ENCODE data around the gene CATSPERB.

The CATSPERB gene

GRCh38 chr14:91732859-91733477, 1.1 kb upstream of the CATSPERB start:
- no peaks in the 10 kb centered on the region for H3K36me3 ChIP-seq (ENCODE audit: control insufficient read depth in 4 of 4, insufficient read depth in 4 of 4, low read length in 3 of 4)
- no peaks in the 10 kb centered on the region for H3K4me1 ChIP-seq (ENCODE audit: control extremely low read depth in 1 of 4, control insufficient read depth in 4 of 4, insufficient read depth in 4 of 4, low read length in 3 of 4)
- CTCF ChIA-PET, result no interaction called here
- H3K27me3 ChIP-seq (replicated peaks in 2 of 5; ENCODE audit: control insufficient read depth in 4 of 5, insufficient read depth in 5 of 5, low read length in 4 of 5), result no peaks in the 10 kb centered on the region
- peaks cover 0 to 2% (median 0%) of the 10 kb centered on the region in 5 experiments for H3K9me3 ChIP-seq (ENCODE audit: control extremely low read depth in 1 of 5, control insufficient read depth in 4 of 5, insufficient read depth in 2 of 5, low read depth in 1 of 5, low read length in 4 of 5)
- no peak overlapping the region for H3K27ac ChIP-seq (ENCODE audit: insufficient read depth in 1 of 2, low read depth in 1 of 2, low read length in 2 of 2, poor library complexity in 1 of 2, severe bottlenecking in 2 of 2)
- POLR2A ChIA-PET, result no interaction called here
- no peak overlapping the region for H3K4me3 ChIP-seq (ENCODE audit: control insufficient read depth in 1 of 7, extremely low read depth in 1 of 7, insufficient read depth in 4 of 7, low read depth in 2 of 7, low read length in 6 of 7)
- no CpG with 5 or more reads among the region's 2 CpGs for WGBS (ENCODE audit: insufficient coverage)
- DNase-seq, result no peak

GRCh38 chr14:91732439-91732838, 553 bp upstream of the CATSPERB start:
- no peak overlapping the region for H3K4me3 ChIP-seq (ENCODE audit: control insufficient read depth in 1 of 7, extremely low read depth in 1 of 7, insufficient read depth in 4 of 7, low read depth in 2 of 7, low read length in 6 of 7)
- POLR2A ChIA-PET, result no interaction called here
- CTCF ChIA-PET, result no interaction called here
- WGBS (ENCODE audit: insufficient coverage), result 100% methylated on average over 4 of the region's 5 CpGs
- H3K4me1 ChIP-seq (ENCODE audit: control extremely low read depth in 1 of 4, control insufficient read depth in 4 of 4, insufficient read depth in 4 of 4, low read length in 3 of 4), result no peaks in the 10 kb centered on the region
- no peaks in the 10 kb centered on the region for H3K36me3 ChIP-seq (ENCODE audit: control insufficient read depth in 4 of 4, insufficient read depth in 4 of 4, low read length in 3 of 4)
- H3K9me3 ChIP-seq (ENCODE audit: control extremely low read depth in 1 of 5, control insufficient read depth in 4 of 5, insufficient read depth in 2 of 5, low read depth in 1 of 5, low read length in 4 of 5), result peaks cover 0 to 2% (median 0%) of the 10 kb centered on the region in 5 experiments
- H3K27me3 ChIP-seq (replicated peaks in 2 of 5; ENCODE audit: control insufficient read depth in 4 of 5, insufficient read depth in 5 of 5, low read length in 4 of 5), result no peaks in the 10 kb centered on the region
- no peak overlapping the region for H3K27ac ChIP-seq (ENCODE audit: insufficient read depth in 1 of 2, low read depth in 1 of 2, low read length in 2 of 2, poor library complexity in 1 of 2, severe bottlenecking in 2 of 2)
- DNase-seq, result no peak

- Histone ChIP-seq H3K4me3 (ENCODE audit: control insufficient read depth in 1 of 7, extremely low read depth in 1 of 7, insufficient read depth in 4 of 7, low read depth in 2 of 7, low read length in 6 of 7) (no peak overlapping the region), H3K4me1 (ENCODE audit: control extremely low read depth in 1 of 4, control insufficient read depth in 4 of 4, insufficient read depth in 4 of 4, low read length in 3 of 4) (no peaks in the 10 kb centered on the region), H3K27me3 (replicated peaks in 2 of 5; ENCODE audit: control insufficient read depth in 4 of 5, insufficient read depth in 5 of 5, low read length in 4 of 5) (no peaks in the 10 kb centered on the region), H3K9me3 (ENCODE audit: control extremely low read depth in 1 of 5, control insufficient read depth in 4 of 5, insufficient read depth in 2 of 5, low read depth in 1 of 5, low read length in 4 of 5) (peaks cover 0 to 2% (median 0%) of the 10 kb centered on the region in 5 experiments), H3K27ac (ENCODE audit: insufficient read depth in 1 of 2, low read depth in 1 of 2, low read length in 2 of 2, poor library complexity in 1 of 2, severe bottlenecking in 2 of 2) (no peak overlapping the region), H3K36me3 (ENCODE audit: control insufficient read depth in 4 of 4, insufficient read depth in 4 of 4, low read length in 3 of 4) (no peaks in the 10 kb centered on the region)
- ChIA-PET POLR2A (no interaction called here), CTCF (no interaction called here)
- WGBS (ENCODE audit: insufficient coverage), result 100% methylated on average over 1 of the region's 2 CpGs
- DNase-seq, result no peak
These were observed 868 bp downstream of the CATSPERB start for GRCh38 chr14:91731018-91731417.

GRCh38 chr14:91729756-91730155, 2.1 kb downstream of the CATSPERB start:
- Histone ChIP-seq H3K4me3 (ENCODE audit: control insufficient read depth in 1 of 7, extremely low read depth in 1 of 7, insufficient read depth in 4 of 7, low read depth in 2 of 7, low read length in 6 of 7) (no peak overlapping the region), H3K9me3 (ENCODE audit: control extremely low read depth in 1 of 5, control insufficient read depth in 4 of 5, insufficient read depth in 2 of 5, low read depth in 1 of 5, low read length in 4 of 5) (peaks cover 0 to 2% (median 0%) of the 10 kb centered on the region in 5 experiments), H3K36me3 (ENCODE audit: control insufficient read depth in 4 of 4, insufficient read depth in 4 of 4, low read length in 3 of 4) (no peaks in the 10 kb centered on the region), H3K27ac (ENCODE audit: insufficient read depth in 1 of 2, low read depth in 1 of 2, low read length in 2 of 2, poor library complexity in 1 of 2, severe bottlenecking in 2 of 2) (no peak overlapping the region), H3K4me1 (ENCODE audit: control extremely low read depth in 1 of 4, control insufficient read depth in 4 of 4, insufficient read depth in 4 of 4, low read length in 3 of 4) (no peaks in the 10 kb centered on the region), H3K27me3 (replicated peaks in 2 of 5; ENCODE audit: control insufficient read depth in 4 of 5, insufficient read depth in 5 of 5, low read length in 4 of 5) (no peaks in the 10 kb centered on the region)
- ChIA-PET POLR2A (no interaction called here), CTCF (no interaction called here)
- no peak for DNase-seq
- WGBS (ENCODE audit: insufficient coverage), result 89% methylated on average over 2 of the region's 3 CpGs

- Histone ChIP-seq H3K4me3 (ENCODE audit: control insufficient read depth in 1 of 7, extremely low read depth in 1 of 7, insufficient read depth in 4 of 7, low read depth in 2 of 7, low read length in 6 of 7) (no peak overlapping the region), H3K4me1 (ENCODE audit: control extremely low read depth in 1 of 4, control insufficient read depth in 4 of 4, insufficient read depth in 4 of 4, low read length in 3 of 4) (no peaks in the 10 kb centered on the region), H3K27me3 (replicated peaks in 2 of 5; ENCODE audit: control insufficient read depth in 4 of 5, insufficient read depth in 5 of 5, low read length in 4 of 5) (no peaks in the 10 kb centered on the region), H3K36me3 (ENCODE audit: control insufficient read depth in 4 of 4, insufficient read depth in 4 of 4, low read length in 3 of 4) (no peaks in the 10 kb centered on the region), H3K27ac (ENCODE audit: insufficient read depth in 1 of 2, low read depth in 1 of 2, low read length in 2 of 2, poor library complexity in 1 of 2, severe bottlenecking in 2 of 2) (no peak overlapping the region), H3K9me3 (ENCODE audit: control extremely low read depth in 1 of 5, control insufficient read depth in 4 of 5, insufficient read depth in 2 of 5, low read depth in 1 of 5, low read length in 4 of 5) (peaks cover 0 to 2% (median 0%) of the 10 kb centered on the region in 5 experiments)
- ChIA-PET CTCF (no interaction called here), POLR2A (no interaction called here)
- no peak for DNase-seq
- 90% methylated on average over 3 of the region's 4 CpGs for WGBS (ENCODE audit: insufficient coverage)
These were observed 3.2 kb downstream of the CATSPERB start for GRCh38 chr14:91728616-91729183.

GRCh38 chr14:91727121-91727520, 4.8 kb downstream of the CATSPERB start:
- H3K9me3 ChIP-seq (ENCODE audit: control extremely low read depth in 1 of 5, control insufficient read depth in 4 of 5, insufficient read depth in 2 of 5, low read depth in 1 of 5, low read length in 4 of 5), result peaks cover 0 to 2% (median 0%) of the 10 kb centered on the region in 5 experiments
- no peak for DNase-seq
- H3K4me1 ChIP-seq (ENCODE audit: control extremely low read depth in 1 of 4, control insufficient read depth in 4 of 4, insufficient read depth in 4 of 4, low read length in 3 of 4), result no peaks in the 10 kb centered on the region
- ChIA-PET POLR2A (interaction anchor here (0.9 kb wide), 1 partner anchor 12 kb away, joined by 3 read pairs; no protein-coding TSS in a partner anchor), CTCF (no interaction called here)
- no CpG with 5 or more reads among the region's 2 CpGs for WGBS (ENCODE audit: insufficient coverage)
- no peak overlapping the region for H3K4me3 ChIP-seq (ENCODE audit: control insufficient read depth in 1 of 7, extremely low read depth in 1 of 7, insufficient read depth in 4 of 7, low read depth in 2 of 7, low read length in 6 of 7)
- no peaks in the 10 kb centered on the region for H3K36me3 ChIP-seq (ENCODE audit: control insufficient read depth in 4 of 4, insufficient read depth in 4 of 4, low read length in 3 of 4)
- H3K27ac ChIP-seq (ENCODE audit: insufficient read depth in 1 of 2, low read depth in 1 of 2, low read length in 2 of 2, poor library complexity in 1 of 2, severe bottlenecking in 2 of 2), result no peak overlapping the region
- no peaks in the 10 kb centered on the region for H3K27me3 ChIP-seq (replicated peaks in 2 of 5; ENCODE audit: control insufficient read depth in 4 of 5, insufficient read depth in 5 of 5, low read length in 4 of 5)

GRCh38 chr14:91723501-91723900, 8.4 kb downstream of the CATSPERB start:
- Histone ChIP-seq H3K36me3 (ENCODE audit: control insufficient read depth in 4 of 4, insufficient read depth in 4 of 4, low read length in 3 of 4) (no peaks in the 10 kb centered on the region), H3K27ac (ENCODE audit: insufficient read depth in 1 of 2, low read depth in 1 of 2, low read length in 2 of 2, poor library complexity in 1 of 2, severe bottlenecking in 2 of 2) (no peak overlapping the region), H3K4me3 (ENCODE audit: control insufficient read depth in 1 of 7, extremely low read depth in 1 of 7, insufficient read depth in 4 of 7, low read depth in 2 of 7, low read length in 6 of 7) (no peak overlapping the region), H3K27me3 (replicated peaks in 2 of 5; ENCODE audit: control insufficient read depth in 4 of 5, insufficient read depth in 5 of 5, low read length in 4 of 5) (no peaks in the 10 kb centered on the region), H3K9me3 (ENCODE audit: control extremely low read depth in 1 of 5, control insufficient read depth in 4 of 5, insufficient read depth in 2 of 5, low read depth in 1 of 5, low read length in 4 of 5) (no peaks in the 10 kb centered on the region), H3K4me1 (ENCODE audit: control extremely low read depth in 1 of 4, control insufficient read depth in 4 of 4, insufficient read depth in 4 of 4, low read length in 3 of 4) (no peaks in the 10 kb centered on the region)
- POLR2A ChIA-PET, result no interaction called here
- 100% methylated on average over 1 of the region's 2 CpGs for WGBS (ENCODE audit: insufficient coverage)
- DNase-seq, result no peak
- CTCF ChIA-PET, result no interaction called here
